Activated CD4-positive, alpha-beta T cell treated with anti-CD3 and anti-CD28 coated beads for 36 hours (primary cell): Measurements from ENCODE around the gene INCA1. TPM values are rescaled to one million over a fixed set of nuclear protein-coding genes. Genes with fewer than 3 reads are reported as not detected.

Experiments used
- ATAC-seq: fragments of 200-7000 bp; cut with Tn5 transposase; one replicate; pipeline ENCODE4 v1.10.0; 2021; ENCODE audit warnings: mild to moderate bottlenecking, moderate library complexity
- CTCF ChIA-PET: fragments of 350-600 bp; sonication (Branson Sonifier 250); formaldehyde crosslinking; loops from one replicate; lab custom pipeline; 2021; ENCODE audit warnings: antibody characterized with exemption; lab: Charles Lee
- POLR2A ChIA-PET: fragments of 350-600 bp; sonication (Branson Sonifier 250); formaldehyde crosslinking; loops from one replicate; lab custom pipeline; 2021; ENCODE audit warnings: antibody characterized with exemption, inconsistent platforms; lab: Charles Lee
- DNase-seq: peaks from one replicate; pipeline ENCODE4 v3.0.0-alpha.2; 2020
- H3K27ac Mint-ChIP-seq: one replicate; pipeline ENCODE4 v1.8.0; 2021; ENCODE audit warnings: mixed read lengths
- H3K27me3 Mint-ChIP-seq: one replicate; pipeline ENCODE4 v1.8.0; 2021; ENCODE audit warnings: mixed read lengths
- H3K36me3 Mint-ChIP-seq: one replicate; pipeline ENCODE4 v1.8.0; 2021; ENCODE audit warnings: low read depth, mixed read lengths
- H3K4me1 Mint-ChIP-seq: one replicate; pipeline ENCODE4 v1.8.0; 2021; ENCODE audit warnings: mixed read lengths
- H3K4me3 Mint-ChIP-seq: one replicate; pipeline ENCODE4 v1.8.0; 2021; ENCODE audit warnings: mild to moderate bottlenecking, moderate library complexity, mixed read lengths
- H3K9me3 Mint-ChIP-seq: one replicate; pipeline ENCODE4 v1.8.0; 2021; ENCODE audit warnings: low read depth, mixed read lengths
- intact Hi-C, 2 experiments: fragments of 100-400 bp; cut with DNase I in 1 of 2; cut with micrococcal nuclease in 1 of 2; formaldehyde crosslinking; loops; one replicate each; pipeline versions ENCODE4 v1.14.2 to v1.15.1; 2022 to 2024; cut with DNase I, micrococcal nuclease
- total RNA-seq, 2 experiments: library from RNA; stranded (reverse); gene quantifications; one replicate each; pipeline ENCODE4 v1.2.3, GENCODE V29; 2021

Gene INCA1
- total RNA-seq: under 1 TPM; 0.18 to 0.28 TPM

GRCh38 chr17:4997302-4998026, at the start of gene INCA1, which contains the start of gene KIF1C:
TSS of gene INCA1 (minus strand) at chr17:4997522. CDS start at chr17:4994437, 3,085 bp downstream.
TSS of gene KIF1C (plus strand) at chr17:4997950. CDS start at chr17:5000247, 2,297 bp downstream.
- ATAC-seq (peak; percentile 95), DNase-seq (peak; percentile 96)
- Mint-ChIP-seq H3K36me3 (peaks cover 15% of the 10 kb centered on the region), H3K27ac (peak within 1 kb of the TSS; percentile 55), H3K4me3 (peak within 1 kb of the TSS; percentile 80), H3K4me1 (peaks cover 20% of the 10 kb centered on the region), H3K27me3 (no peaks in the 10 kb centered on the region), H3K9me3 (no peaks in the 10 kb centered on the region)
- POLR2A ChIA-PET: interaction anchor here (0.6 to 1.7 kb wide), 6 partner anchors 11 to 288 kb away, joined by 3 to 9 read pairs (median 3); partner anchors contain the start of genes PFN1, RNF167 and SLC25A11
- CTCF ChIA-PET: interaction anchor here (0.6 to 1.8 kb wide), 8 partner anchors 9 to 314 kb away, joined by 3 to 6 read pairs (median 3); partner anchors contain the start of genes CAMTA2, RNF167, SLC25A11 and SPAG7
- intact Hi-C loops: loop anchor here (1.0 to 5.0 kb wide), 17 partner anchors 9 to 1104 kb away; partner anchors contain the start of genes RNF167 (in 2 of the 2), SLC25A11 (in 2 of the 2), C17orf107 (in 1 of the 2) and CAMKK1 (in 1 of the 2)

- H3K36me3 Mint-ChIP-seq: no peaks in the 10 kb centered on the region
- peaks cover 2% of the 10 kb centered on the region for H3K9me3 Mint-ChIP-seq
- no peak for DNase-seq
- intact Hi-C loops: no loop called here
- ChIA-PET CTCF (interaction anchor here (0.6 to 1.7 kb wide), 5 partner anchors 10 to 946 kb away, joined by 3 to 12 read pairs (median 3); partner anchors contain the start of gene SLC52A1), POLR2A (interaction anchor here (0.6 kb wide), 1 partner anchor 36 kb away, joined by 3 read pairs; no protein-coding TSS in a partner anchor)
- H3K27me3 Mint-ChIP-seq: no peaks in the 10 kb centered on the region
- peak overlapping the region; percentile 7 for H3K27ac Mint-ChIP-seq
- no peak for ATAC-seq
- no peak overlapping the region for H3K4me3 Mint-ChIP-seq
- H3K4me1 Mint-ChIP-seq: peaks cover 60% of the 10 kb centered on the region
These were observed 48.2 kb upstream of the INCA1 start for GRCh38 chr17:5045496-5045895.

- no peaks in the 10 kb centered on the region for H3K36me3 Mint-ChIP-seq
- no peak overlapping the region for H3K27ac Mint-ChIP-seq
- H3K27me3 Mint-ChIP-seq: no peaks in the 10 kb centered on the region
- CTCF ChIA-PET: interaction anchor here (1.5 kb wide), 1 partner anchor 135 kb away, joined by 3 read pairs; no protein-coding TSS in a partner anchor
- intact Hi-C loops: no loop called here
- DNase-seq: no peak
- POLR2A ChIA-PET: no interaction called here
- no peak overlapping the region for H3K4me3 Mint-ChIP-seq
- no peak for ATAC-seq
- H3K4me1 Mint-ChIP-seq: peaks cover 56% of the 10 kb centered on the region
- peaks cover 2% of the 10 kb centered on the region for H3K9me3 Mint-ChIP-seq
These were observed 47.3 kb upstream of the INCA1 start for GRCh38 chr17:5044630-5045029.

- Mint-ChIP-seq H3K9me3 (peaks cover 2% of the 10 kb centered on the region), H3K36me3 (no peaks in the 10 kb centered on the region), H3K4me1 (peaks cover 47% of the 10 kb centered on the region), H3K27ac (no peak overlapping the region), H3K27me3 (no peaks in the 10 kb centered on the region), H3K4me3 (no peak overlapping the region)
- no peak for ATAC-seq
- ChIA-PET POLR2A (no interaction called here), CTCF (interaction anchor here (1.5 kb wide), 1 partner anchor 134 kb away, joined by 3 read pairs; no protein-coding TSS in a partner anchor)
- intact Hi-C loops: no loop called here
- no peak for DNase-seq
These were observed 46.2 kb upstream of the INCA1 start for GRCh38 chr17:5043524-5043923.

- peaks cover 38% of the 10 kb centered on the region for H3K4me1 Mint-ChIP-seq
- no peaks in the 10 kb centered on the region for H3K36me3 Mint-ChIP-seq
- POLR2A ChIA-PET: no interaction called here
- peaks cover 2% of the 10 kb centered on the region for H3K9me3 Mint-ChIP-seq
- H3K27me3 Mint-ChIP-seq: no peaks in the 10 kb centered on the region
- CTCF ChIA-PET: interaction anchor here (0.5 to 1.0 kb wide), 3 partner anchors 12 to 1319 kb away, joined by 3 to 4 read pairs (median 3); no protein-coding TSS in a partner anchor
- DNase-seq (peak; percentile 56), ATAC-seq (peak; percentile 70)
- intact Hi-C loops: no loop called here
- peak overlapping the region; percentile 86 for H3K27ac Mint-ChIP-seq
- peak overlapping the region; percentile 70 for H3K4me3 Mint-ChIP-seq
These were observed 45.1 kb upstream of the INCA1 start for GRCh38 chr17:5042157-5043022.

- ATAC-seq: no peak
- no peak within 1 kb of the TSS for H3K4me3 Mint-ChIP-seq
- ChIA-PET POLR2A (no interaction called here), CTCF (interaction anchor here (1.2 to 9.8 kb wide), 4 partner anchors 10 to 95 kb away, joined by 3 to 82 read pairs (median 8); partner anchors contain the start of genes RNF167 and SLC25A11)
- H3K36me3 Mint-ChIP-seq: no peaks in the 10 kb centered on the region
- peaks cover 17% of the 10 kb centered on the region for H3K4me1 Mint-ChIP-seq
- no peak for DNase-seq
- peaks cover 3% of the 10 kb centered on the region for H3K27me3 Mint-ChIP-seq
- intact Hi-C loops: no loop called here
- H3K9me3 Mint-ChIP-seq: no peaks in the 10 kb centered on the region
- no peak within 1 kb of the TSS for H3K27ac Mint-ChIP-seq
These were observed 38.0 kb upstream of the INCA1 start, which contains the start of gene SLC52A1 for GRCh38 chr17:5035315-5035714. TSS of gene SLC52A1 (minus strand) at chr17:5035426. CDS start at chr17:5034606, 820 bp downstream.

- peaks cover 19% of the 10 kb centered on the region for H3K4me1 Mint-ChIP-seq
- no peak for ATAC-seq
- intact Hi-C loops: loop anchor here in 1 of 2 experiments (5.0 kb wide), 1 partner anchor 67 kb away; the partner anchor contains the start of gene SPAG7
These were observed 37.3 kb upstream of the INCA1 start for GRCh38 chr17:5034651-5035050.

GRCh38 chr17:5034063-5034462, 36.7 kb upstream of the INCA1 start:
- Mint-ChIP-seq H3K36me3 (peaks cover 2% of the 10 kb centered on the region), H3K27ac (no peak overlapping the region), H3K9me3 (no peaks in the 10 kb centered on the region), H3K27me3 (peaks cover 3% of the 10 kb centered on the region), H3K4me1 (peaks cover 19% of the 10 kb centered on the region), H3K4me3 (no peak overlapping the region)
- intact Hi-C loops: loop anchor here in 1 of 2 experiments (5.0 kb wide), 1 partner anchor 67 kb away; the partner anchor contains the start of gene SPAG7
- ChIA-PET POLR2A (no interaction called here), CTCF (interaction anchor here (0.6 to 9.8 kb wide), 3 partner anchors 28 to 163 kb away, joined by 3 to 82 read pairs (median 3); no protein-coding TSS in a partner anchor)
- DNase-seq (no peak), ATAC-seq (no peak)

More at GRCh38 chr17:5034651-5035050, 37.3 kb upstream of the INCA1 start:
- no peak overlapping the region for H3K27ac Mint-ChIP-seq
- CTCF ChIA-PET: interaction anchor here (0.6 to 9.8 kb wide), 6 partner anchors 11 to 163 kb away, joined by 3 to 82 read pairs (median 4); partner anchors contain the start of genes RNF167 and SLC25A11
- DNase-seq: no peak
- POLR2A ChIA-PET: no interaction called here
- H3K27me3 Mint-ChIP-seq: peaks cover 3% of the 10 kb centered on the region
- H3K9me3 Mint-ChIP-seq: no peaks in the 10 kb centered on the region
- H3K4me3 Mint-ChIP-seq: no peak overlapping the region
- H3K36me3 Mint-ChIP-seq: peaks cover 2% of the 10 kb centered on the region

- no peak for DNase-seq
- Mint-ChIP-seq H3K4me1 (peaks cover 19% of the 10 kb centered on the region), H3K9me3 (no peaks in the 10 kb centered on the region), H3K27me3 (peaks cover 3% of the 10 kb centered on the region), H3K27ac (no peak overlapping the region), H3K36me3 (peaks cover 2% of the 10 kb centered on the region), H3K4me3 (no peak overlapping the region)
- POLR2A ChIA-PET: no interaction called here
- CTCF ChIA-PET: interaction anchor here (1.6 to 9.8 kb wide), 2 partner anchors 28 to 124 kb away, joined by 3 to 82 read pairs; no protein-coding TSS in a partner anchor
- intact Hi-C loops: loop anchor here in 1 of 2 experiments (5.0 kb wide), 1 partner anchor 66 kb away; the partner anchor contains the start of gene SPAG7
- ATAC-seq: no peak
These were observed 36.2 kb upstream of the INCA1 start for GRCh38 chr17:5033352-5034015.

GRCh38 chr17:5032865-5033264, 35.5 kb upstream of the INCA1 start:
- no peaks in the 10 kb centered on the region for H3K9me3 Mint-ChIP-seq
- H3K27ac Mint-ChIP-seq: no peak overlapping the region
- POLR2A ChIA-PET: no interaction called here
- H3K36me3 Mint-ChIP-seq: peaks cover 2% of the 10 kb centered on the region
- peaks cover 3% of the 10 kb centered on the region for H3K27me3 Mint-ChIP-seq
- no peak overlapping the region for H3K4me3 Mint-ChIP-seq
- CTCF ChIA-PET: interaction anchor here (1.3 to 9.8 kb wide), 3 partner anchors 29 to 124 kb away, joined by 3 to 82 read pairs (median 5); no protein-coding TSS in a partner anchor
- DNase-seq (no peak), ATAC-seq (no peak)
- intact Hi-C loops: loop anchor here in 1 of 2 experiments (5.0 kb wide), 1 partner anchor 66 kb away; the partner anchor contains the start of gene SPAG7
- H3K4me1 Mint-ChIP-seq: peaks cover 19% of the 10 kb centered on the region
